ENCODE measurements around the gene PLEKHM3. TPM values are rescaled to one million over a fixed set of nuclear protein-coding genes. Genes with fewer than 3 reads are reported as not detected.
"Not testable (repeated sequence)": the region's sequence is repeated elsewhere in the genome, so short reads cannot be mapped to it uniquely, and the experiment has no call there.

PLEKHM3 gene
- polyA plus RNA-seq, 1 donor (not counting 4 experiments of a cell fraction or from before 2014, with no cell fraction given), result 2.9 TPM

GRCh38 chr2:207812726-207813080, 212.6 kb downstream of the PLEKHM3 start:
- H3K9me3 ChIP-seq (ENCODE audit: control insufficient read depth, low read depth, low read length), result no peaks in the 10 kb centered on the region
- no peak overlapping the region for H2AFZ ChIP-seq (ENCODE audit: control insufficient read depth, low read length)
- no peaks in the 10 kb centered on the region for H3K27me3 ChIP-seq (ENCODE audit: control insufficient read depth, extremely low read depth, insufficient read depth, low read length)
- H3K36me3 ChIP-seq (ENCODE audit: control insufficient read depth in 2 of 2, extremely low read depth in 1 of 2, insufficient read depth in 2 of 2, low read length in 2 of 2), result no peaks in the 10 kb centered on the region
- H3K9ac ChIP-seq (ENCODE audit: control insufficient read depth, extremely low read depth, insufficient read depth, low read length), result no peak overlapping the region
- peaks cover 15% of the 10 kb centered on the region for H3K4me1 ChIP-seq (ENCODE audit: control insufficient read depth, extremely low read depth, insufficient read depth, low read length)
- H4K20me1 ChIP-seq (ENCODE audit: control insufficient read depth, extremely low read depth, insufficient read depth, low read length), result no peaks in the 10 kb centered on the region
- H3K4me3 ChIP-seq (ENCODE audit: control insufficient read depth in 2 of 3, extremely low read depth in 1 of 3, insufficient read depth in 2 of 3, low read depth in 1 of 3, low read length in 3 of 3), result no peak overlapping the region
- DNase-seq (ENCODE audit: low read depth, low spot score) (no peak), FAIRE-seq (no peak)
- H3K4me2 ChIP-seq (ENCODE audit: control insufficient read depth, extremely low read depth, insufficient read depth, low read depth, low read length), result no peak overlapping the region
- TF ChIP-seq CTCF (optimal IDR thresholded peaks at IDR 0.05 in 1 of 3, IDR thresholded peaks at IDR 0.05 in 1 of 3, conservative IDR thresholded peaks at IDR 0.05 in 1 of 3; ENCODE audit: extremely low read depth in 1 of 3, insufficient read depth in 2 of 3, low read length in 3 of 3), result no peak
- no peak for TF ChIP-seq EZH2 (IDR thresholded peaks at IDR 0.05; ENCODE audit: low read length)
- H3K79me2 ChIP-seq (ENCODE audit: control insufficient read depth, insufficient read depth, low read length), result no peaks in the 10 kb centered on the region
- H3K9me1 ChIP-seq (ENCODE audit: control insufficient read depth, extremely low read depth, insufficient read depth, low read length), result no peaks in the 10 kb centered on the region
- dilution Hi-C loops (cut with MboI; ENCODE audit: extremely low pct_ligation_motif_present, low sequenced_read_pairs), result no loop called here
- H3K27ac ChIP-seq (ENCODE audit: control insufficient read depth, insufficient read depth, low read length), result no peak overlapping the region

DNA sequence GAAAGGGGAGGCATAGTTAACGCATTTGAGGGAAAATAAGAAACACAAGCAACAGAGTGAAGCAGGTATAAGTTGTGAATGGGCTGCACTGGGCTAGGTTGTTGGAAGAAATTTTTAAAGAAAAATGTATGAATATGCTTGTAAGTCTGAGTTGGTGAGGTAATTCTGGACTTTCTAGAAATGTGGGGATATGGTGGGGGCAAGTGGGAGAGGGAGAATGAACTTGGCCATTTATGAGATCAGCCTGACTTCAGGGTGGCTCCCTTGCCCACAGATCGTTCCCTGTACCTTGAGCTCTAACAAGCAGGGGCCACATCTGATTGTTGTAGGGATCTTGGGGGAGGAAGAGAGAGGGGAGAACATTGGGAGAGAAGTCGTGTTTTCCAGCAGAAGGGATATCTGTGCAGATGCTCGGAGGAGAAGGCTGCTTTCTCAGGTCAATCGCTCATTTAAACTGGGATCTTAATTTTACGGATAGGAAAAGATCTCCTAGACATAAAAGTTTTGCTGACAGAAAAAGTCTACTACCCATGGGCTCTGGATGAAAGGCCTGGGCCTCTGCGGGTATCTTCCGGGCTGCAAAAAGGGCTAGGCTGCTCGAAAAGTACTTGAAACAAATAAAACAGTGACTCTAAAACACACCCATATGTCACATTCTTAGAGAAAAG, 213.1 kb downstream of the PLEKHM3 start:
- H3K4me3 ChIP-seq (ENCODE audit: control insufficient read depth in 2 of 3, extremely low read depth in 1 of 3, insufficient read depth in 2 of 3, low read depth in 1 of 3, low read length in 3 of 3), result no peak overlapping the region
- no peak overlapping the region for H3K27ac ChIP-seq (ENCODE audit: control insufficient read depth, insufficient read depth, low read length)
- dilution Hi-C loops (cut with MboI; ENCODE audit: extremely low pct_ligation_motif_present, low sequenced_read_pairs), result no loop called here
- H3K9ac ChIP-seq (ENCODE audit: control insufficient read depth, extremely low read depth, insufficient read depth, low read length), result no peak overlapping the region
- DNase-seq (ENCODE audit: low read depth, low spot score) (no peak), FAIRE-seq (no peak)
- peaks cover 15% of the 10 kb centered on the region for H3K4me1 ChIP-seq (ENCODE audit: control insufficient read depth, extremely low read depth, insufficient read depth, low read length)
- peak overlapping the region; percentile 3 for H2AFZ ChIP-seq (ENCODE audit: control insufficient read depth, low read length)
- no peaks in the 10 kb centered on the region for H3K79me2 ChIP-seq (ENCODE audit: control insufficient read depth, insufficient read depth, low read length)
- no peaks in the 10 kb centered on the region for H3K9me1 ChIP-seq (ENCODE audit: control insufficient read depth, extremely low read depth, insufficient read depth, low read length)
- no peak for TF ChIP-seq CTCF (optimal IDR thresholded peaks at IDR 0.05 in 1 of 3, IDR thresholded peaks at IDR 0.05 in 1 of 3, conservative IDR thresholded peaks at IDR 0.05 in 1 of 3; ENCODE audit: extremely low read depth in 1 of 3, insufficient read depth in 2 of 3, low read length in 3 of 3)
- no peak for TF ChIP-seq EZH2 (IDR thresholded peaks at IDR 0.05; ENCODE audit: low read length)
- H3K4me2 ChIP-seq (ENCODE audit: control insufficient read depth, extremely low read depth, insufficient read depth, low read depth, low read length), result no peak overlapping the region
- H3K36me3 ChIP-seq (ENCODE audit: control insufficient read depth in 2 of 2, extremely low read depth in 1 of 2, insufficient read depth in 2 of 2, low read length in 2 of 2), result no peaks in the 10 kb centered on the region
- no peaks in the 10 kb centered on the region for H3K27me3 ChIP-seq (ENCODE audit: control insufficient read depth, extremely low read depth, insufficient read depth, low read length)
- H3K9me3 ChIP-seq (ENCODE audit: control insufficient read depth, low read depth, low read length), result no peaks in the 10 kb centered on the region
- no peaks in the 10 kb centered on the region for H4K20me1 ChIP-seq (ENCODE audit: control insufficient read depth, extremely low read depth, insufficient read depth, low read length)

- H3K79me2 ChIP-seq (ENCODE audit: control insufficient read depth, insufficient read depth, low read length); H2AFZ ChIP-seq (ENCODE audit: control insufficient read depth, low read length); H3K36me3 ChIP-seq (ENCODE audit: control insufficient read depth in 2 of 2, extremely low read depth in 1 of 2, insufficient read depth in 2 of 2, low read length in 2 of 2); FAIRE-seq; H3K9me3 ChIP-seq (ENCODE audit: control insufficient read depth, low read depth, low read length); H3K27me3 ChIP-seq (ENCODE audit: control insufficient read depth, extremely low read depth, insufficient read depth, low read length); H4K20me1 ChIP-seq (ENCODE audit: control insufficient read depth, extremely low read depth, insufficient read depth, low read length); H3K27ac ChIP-seq (ENCODE audit: control insufficient read depth, insufficient read depth, low read length); H3K9me1 ChIP-seq (ENCODE audit: control insufficient read depth, extremely low read depth, insufficient read depth, low read length); H3K9ac ChIP-seq (ENCODE audit: control insufficient read depth, extremely low read depth, insufficient read depth, low read length); DNase-seq (ENCODE audit: low read depth, low spot score); H3K4me3 ChIP-seq (ENCODE audit: control insufficient read depth in 2 of 3, extremely low read depth in 1 of 3, insufficient read depth in 2 of 3, low read depth in 1 of 3, low read length in 3 of 3); dilution Hi-C loops (cut with MboI; ENCODE audit: extremely low pct_ligation_motif_present, low sequenced_read_pairs); H3K4me2 ChIP-seq (ENCODE audit: control insufficient read depth, extremely low read depth, insufficient read depth, low read depth, low read length): not testable (repeated sequence)
- peaks cover 19% of the 10 kb centered on the region for H3K4me1 ChIP-seq (ENCODE audit: control insufficient read depth, extremely low read depth, insufficient read depth, low read length)
Observed at GRCh38 chr2:207811658-207812057, 213.7 kb downstream of the PLEKHM3 start.

Measured in keratinocyte (primary cell).